ENCODE measurements around the gene TPK1.

- TF ChIP-seq POLR2A (IDR thresholded peaks at IDR 0.05; ENCODE audit: low read depth, low read length) = no peak
- TF ChIP-seq POLR2AphosphoS5 (IDR thresholded peaks at IDR 0.05; ENCODE audit: low read depth, low read length) = no peak
Measured at GRCh38 chr7:144568233-144568632, 267.6 kb downstream of the TPK1 start.

Measured in GM12892 (cell line).